K562 (cell line): ENCODE data around the gene SMG5. TPM values are rescaled to one million over a fixed set of nuclear protein-coding genes. Genes with fewer than 3 reads are reported as not detected.

Source experiments
- C11orf30 ChIP-seq: fragments of 450-650 bp; IDR thresholded peaks from 2 replicates; pipeline ENCODE4 v1.6.1; 2016; ENCODE audit warnings: low read depth, mild to moderate bottlenecking
- ESRRB ChIP-seq: fragments of 250-450 bp; sonication (Bioruptor Pico); IDR thresholded peaks from 2 replicates; pipeline ENCODE4 v1.5.0; 2020; ENCODE audit warnings: mild to moderate bottlenecking, moderate library complexity, borderline replicate concordance
- GATAD2A ChIP-seq: fragments of 450-650 bp; IDR thresholded peaks from 2 replicates; pipeline ENCODE4 v1.6.1; 2017
- PTBP1 ChIP-seq: fragments of 200-400 bp; formaldehyde crosslinking; IDR thresholded peaks from 2 replicates; pipeline ENCODE4 v1.6.1; 2017; ENCODE audit warnings: low read depth, low read length
- RBBP5 ChIP-seq: fragments of 200-600 bp; sonication (generic); IDR thresholded peaks from 2 replicates; pipeline ENCODE4 v1.6.1; 2012; ENCODE audit warnings: borderline replicate concordance, mild to moderate bottlenecking, low read length, control low read depth, inconsistent platforms; ENCODE audit not compliant: insufficient read depth, poor library complexity, severe bottlenecking
- TOE1 ChIP-seq, 2 experiments: fragments of 450-650 bp in 1 of 2; sonication (generic) in 1 of 2; formaldehyde crosslinking in 1 of 2; IDR thresholded peaks; 2 replicates each; pipeline versions ENCODE4 v1.7.1 to v1.8.0; 2016 to 2022; ENCODE audit warnings: borderline replicate concordance in 2 of 2, mild to moderate bottlenecking in 2 of 2, antibody characterized with exemption in 1 of 2, inconsistent platforms in 1 of 2, low read depth in 1 of 2, missing genetic modification reagents in 1 of 2, moderate library complexity in 1 of 2
- ZKSCAN8 ChIP-seq: fragments of 200-800 bp; sonication (Bioruptor generic); IDR thresholded peaks from 2 replicates; pipeline ENCODE4 v1.6.1; 2016; ENCODE audit warnings: missing genetic modification characterization, missing compliant biosample characterization
- ZNF24 ChIP-seq: fragments of 450-650 bp; IDR thresholded peaks from 2 replicates; pipeline ENCODE4 v1.6.1; 2016
- ZNF75A ChIP-seq: fragments of 450-650 bp; formaldehyde crosslinking; IDR thresholded peaks from 2 replicates; pipeline ENCODE4 v1.4.0; 2020; ENCODE audit warnings: mild to moderate bottlenecking
- ZNF766 ChIP-seq: fragments of 200-800 bp; sonication (Bioruptor generic); conservative IDR thresholded peaks from 2 replicates; pipeline ENCODE4 v1.6.1; 2016; ENCODE audit warnings: missing genetic modification characterization, missing compliant biosample characterization
- polyA plus RNA-seq, 8 experiments: library from polyadenylated mRNA; depleted of rRNA in 4 of 8; stranded (reverse) in 5 of 8; unstranded in 3 of 8; fragments of >200 nt; fragmentation: Nextera tagmentation in 2 of 8; fragmentation: Illumina TruSeq in 1 of 8; extraction: Ambion mirVana in 2 of 8; extraction: Trizol in 1 of 8; gene quantifications; 2 replicates each; pipeline versions ENCODE4 v1.2.1 to v1.2.3, GENCODE V29; 2011 to 2014; ENCODE audit warnings: inconsistent platforms in 1 of 8, missing spikeins in 1 of 8
- total RNA-seq, 7 experiments: library from RNA; depleted of rRNA in 6 of 7; stranded (reverse); fragments of >200 nt in 6 of 7; fragmentation: Illumina TruSeq in 2 of 7; extraction: Trizol in 2 of 7; gene quantifications; 2 replicates each; pipeline versions ENCODE4 v1.2.1 to v1.2.3, GENCODE V29; 2011 to 2021; ENCODE audit warnings: low replicate concordance in 1 of 7
- TF ChIP-seq, protein P1 (sequence below): sonication (generic); formaldehyde crosslinking; IDR thresholded peaks from 2 replicates; pipeline ENCODE4 v1.8.0; 2022; ENCODE audit warnings: missing genetic modification reagents, mild to moderate bottlenecking, moderate library complexity, borderline replicate concordance

Gene SMG5
- total and polyA plus RNA-seq, 9 of the 15 experiments (the other 6 are each of a cell fraction or from before 2014, with no cell fraction given), result 1.4 to 85.9 (median 53.0) TPM

GRCh38 chr1:156214024-156214748, 68.4 kb downstream of the SMG5 start (continued):
- TF ChIP-seq, protein P1, sequence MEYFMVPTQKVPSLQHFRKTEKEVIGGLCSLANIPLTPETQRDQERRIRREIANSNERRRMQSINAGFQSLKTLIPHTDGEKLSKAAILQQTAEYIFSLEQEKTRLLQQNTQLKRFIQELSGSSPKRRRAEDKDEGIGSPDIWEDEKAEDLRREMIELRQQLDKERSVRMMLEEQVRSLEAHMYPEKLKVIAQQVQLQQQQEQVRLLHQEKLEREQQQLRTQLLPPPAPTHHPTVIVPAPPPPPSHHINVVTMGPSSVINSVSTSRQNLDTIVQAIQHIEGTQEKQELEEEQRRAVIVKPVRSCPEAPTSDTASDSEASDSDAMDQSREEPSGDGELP (CRISPR knock-in tag), result peak; percentile 84
- TF ChIP-seq ZNF766 (0 out of 2 replicates have a peak, but pooled peaks have one; percentile 20), RBBP5 (peak; percentile 15), ESRRB (CRISPR knock-in tag) (no peak), GATAD2A (0 out of 2 replicates have a peak, but pooled peaks have one; percentile 33), ZNF75A (CRISPR knock-in tag) (no peak), ZNF24 (0 out of 2 replicates have a peak, but pooled peaks have one; percentile 27), C11orf30 (peak; percentile 91), PTBP1 (no peak), TOE1 (IDR thresholded peaks at IDR 0.05; ENCODE audit: borderline replicate concordance) (peak; percentile 53; the same call in 1 of the 2 replicates), TOE1 (CRISPR knock-in tag; IDR thresholded peaks at IDR 0.05; ENCODE audit: borderline replicate concordance, low read depth) (no peak), ZKSCAN8 (CRISPR knock-in tag) (0 out of 2 replicates have a peak, but pooled peaks have one; percentile 26)
